CD4-positive, alpha-beta memory T cell (primary cell): Measurements from ENCODE around the gene APBA3. TPM values are rescaled to one million over a fixed set of nuclear protein-coding genes. Genes with fewer than 3 reads are reported as not detected.
A peak's percentile ranks its signal among the peaks of the same experiment; 100 is the strongest.

Source experiments
- CTCF ChIA-PET: fragments of 350-600 bp; sonication (Branson Sonifier 250); formaldehyde crosslinking; loops from one replicate; lab custom pipeline; 2021; ENCODE audit warnings: inconsistent platforms; ENCODE audit not compliant: partially characterized antibody; lab: Charles Lee
- POLR2A ChIA-PET: fragments of 350-600 bp; sonication (Branson Sonifier 250); formaldehyde crosslinking; loops from one replicate; lab custom pipeline; 2021; ENCODE audit not compliant: partially characterized antibody; lab: Charles Lee
- DNase-seq, 5 donors: peaks; one replicate each; pipeline versions ENCODE4 v3.0.0 to v3.0.0-alpha.2; 2020 to 2022; ENCODE audit warnings: mixed read lengths in 1 of 5
- H3K27ac ChIP-seq: one replicate; pipeline ENCODE4 v1.7.0; 2013; ENCODE audit warnings: low read depth, low read length
- H3K27me3 ChIP-seq: 2 replicates; pipeline ENCODE4 v1.7.0; 2013; ENCODE audit warnings: mild to moderate bottlenecking, low read length, moderate library complexity; ENCODE audit not compliant: insufficient read depth
- H3K36me3 ChIP-seq: 2 replicates; pipeline ENCODE4 v1.7.0; 2013; ENCODE audit warnings: mild to moderate bottlenecking, low read length, moderate library complexity; ENCODE audit not compliant: insufficient read depth
- H3K4me1 ChIP-seq: 2 replicates; pipeline ENCODE4 v1.7.0; 2013; ENCODE audit warnings: mild to moderate bottlenecking, low read length, moderate library complexity; ENCODE audit not compliant: insufficient read depth
- H3K4me3 ChIP-seq, 2 donors: one replicate each; pipeline ENCODE4 v1.7.0; 2013; ENCODE audit warnings: low read length in 2 of 2, mild to moderate bottlenecking in 1 of 2
- H3K9me3 ChIP-seq, 2 donors: one replicate each; pipeline ENCODE4 v1.7.0; 2013; ENCODE audit warnings: low read length in 2 of 2, control low read depth in 1 of 2; ENCODE audit not compliant: control insufficient read depth in 1 of 2
- H3K27ac Mint-ChIP-seq, 7 donors: one replicate each; pipeline ENCODE4 v1.8.0; 2020 to 2021; ENCODE audit warnings: mixed read lengths in 7 of 7, mild to moderate bottlenecking in 6 of 7, inconsistent platforms in 3 of 7, moderate library complexity in 3 of 7
- H3K27me3 Mint-ChIP-seq, 2 donors: one replicate each; pipeline ENCODE4 v1.8.0; 2020 to 2021; ENCODE audit warnings: mixed read lengths in 2 of 2
- H3K36me3 Mint-ChIP-seq, 2 donors: one replicate each; pipeline ENCODE4 v1.8.0; 2020 to 2021; ENCODE audit warnings: mixed read lengths in 2 of 2, inconsistent platforms in 1 of 2, mild to moderate bottlenecking in 1 of 2
- H3K4me1 Mint-ChIP-seq, 4 donors: one replicate each; pipeline ENCODE4 v1.8.0; 2020 to 2021; ENCODE audit warnings: mixed read lengths in 4 of 4, mild to moderate bottlenecking in 1 of 4
- H3K4me3 Mint-ChIP-seq, 8 donors: one replicate each; pipeline ENCODE4 v1.8.0; 2020 to 2021; ENCODE audit warnings: mixed read lengths in 8 of 8, mild to moderate bottlenecking in 7 of 8, moderate library complexity in 6 of 8, inconsistent platforms in 3 of 8
- H3K9me3 Mint-ChIP-seq, 8 donors: one replicate each; pipeline ENCODE4 v1.8.0; 2020 to 2021; ENCODE audit warnings: mixed read lengths in 8 of 8, mild to moderate bottlenecking in 5 of 8, inconsistent platforms in 3 of 8, moderate library complexity in 1 of 8
- intact Hi-C: fragments of 100-400 bp; cut with micrococcal nuclease; formaldehyde crosslinking; loops from one replicate; pipeline ENCODE4 v1.15.1; 2023
- polyA plus RNA-seq, 2 donors: library from polyadenylated mRNA; unstranded; fragments of 300-500 nt; fragmentation: Illumina TruSeq; gene quantifications; one replicate each; pipeline ENCODE4 v1.2.3, GENCODE V29; 2021
- total RNA-seq, 2 experiments: library from RNA; stranded (reverse); gene quantifications; one replicate each; pipeline ENCODE4 v1.2.3, GENCODE V29; 2021

Gene APBA3
- total and polyA plus RNA-seq, 4 experiments from 2014 or later = 33.1 to 86.3 (median 60.2) TPM

DNA sequence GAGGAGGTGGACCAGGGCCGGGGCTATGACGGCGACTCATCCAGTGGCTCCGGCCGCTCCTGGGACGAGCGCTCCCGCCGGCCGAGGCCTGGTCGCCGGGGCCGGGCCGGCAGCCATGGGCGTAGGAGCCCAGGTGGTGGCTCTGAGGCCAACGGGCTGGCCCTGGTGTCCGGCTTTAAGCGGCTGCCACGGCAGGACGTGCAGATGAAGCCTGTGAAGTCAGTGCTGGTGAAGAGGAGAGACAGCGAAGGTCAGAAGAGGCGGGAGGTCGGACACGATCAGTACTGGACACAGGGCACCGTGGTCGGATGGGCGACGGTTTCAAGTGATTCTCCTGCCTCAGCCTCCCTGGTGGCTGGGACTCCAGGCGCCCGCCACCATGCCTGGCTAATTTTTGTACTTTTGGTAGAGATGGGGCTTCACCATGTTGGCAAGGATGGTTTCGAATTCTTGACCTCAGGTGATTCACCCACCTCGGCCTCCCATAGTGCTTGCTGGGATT lies 31.0 kb downstream of the APBA3 start:
- Mint-ChIP-seq H3K27me3 (no peaks in the 10 kb centered on the region), H3K9me3 (no peaks in the 10 kb centered on the region), H3K4me1 (no peaks in the 10 kb centered on the region), H3K36me3 (peaks cover 3 to 7% of the 10 kb centered on the region in 2 donors), H3K27ac (peak overlapping the region in 1 of 7 donors; percentile 70), H3K4me3 (no peak overlapping the region)
- DNase-seq = no peak
- CTCF ChIA-PET = no interaction called here
- Histone ChIP-seq H3K4me1 (no peaks in the 10 kb centered on the region), H3K9me3 (no peaks in the 10 kb centered on the region), H3K36me3 (no peaks in the 10 kb centered on the region), H3K27ac (no peak overlapping the region), H3K27me3 (no peaks in the 10 kb centered on the region), H3K4me3 (no peak overlapping the region)
- POLR2A ChIA-PET = no interaction called here
- intact Hi-C loops = no loop called here

DNA sequence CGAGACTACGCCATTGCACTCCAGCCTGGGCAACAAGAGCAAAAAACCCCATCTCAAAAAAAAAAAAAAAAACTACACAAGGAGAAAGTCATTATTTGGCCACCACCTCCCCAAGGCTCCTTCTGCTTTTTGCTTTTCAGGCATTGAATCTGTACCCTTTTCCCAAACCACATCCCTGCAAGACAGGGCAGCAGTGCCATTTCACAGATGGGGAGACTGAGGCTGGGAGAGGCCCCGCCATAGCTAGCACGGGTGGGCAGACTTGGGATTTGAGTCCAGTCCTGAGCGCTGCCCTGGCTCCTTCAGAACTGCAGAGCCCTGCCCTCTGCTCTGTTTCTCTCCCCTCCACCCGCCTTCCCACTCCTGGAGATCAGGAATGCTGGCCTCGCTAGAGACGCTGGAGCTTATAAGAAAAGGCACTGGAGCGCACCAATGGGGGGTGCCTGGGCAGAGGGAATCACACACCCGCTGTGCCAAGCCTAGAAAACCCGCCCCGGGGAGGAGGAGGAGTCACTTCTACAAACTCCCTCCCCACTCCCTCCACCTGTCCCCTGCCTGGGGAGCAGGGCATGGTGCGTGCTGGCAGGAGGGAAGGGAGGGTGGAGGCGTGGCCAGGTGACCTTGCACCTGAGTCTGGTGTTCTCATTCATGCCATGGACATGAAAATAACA lies 35.7 kb downstream of the APBA3 start:
- H3K4me3 Mint-ChIP-seq = peak overlapping the region in 1 of 8 donors; percentile 26
- H3K9me3 Mint-ChIP-seq = no peaks in the 10 kb centered on the region
- peaks cover 3 to 19% (median 11%) of the 10 kb centered on the region in 4 donors for H3K4me1 Mint-ChIP-seq
- ChIA-PET POLR2A (interaction anchor here (1.4 kb wide), 1 partner anchor 15 kb away, joined by 3 read pairs; no protein-coding TSS in a partner anchor), CTCF (interaction anchor here (0.7 kb wide), 1 partner anchor 8 kb away, joined by 4 read pairs; no protein-coding TSS in a partner anchor)
- intact Hi-C loops = no loop called here
- no peaks in the 10 kb centered on the region for H3K27me3 Mint-ChIP-seq
- Histone ChIP-seq H3K36me3 (no peaks in the 10 kb centered on the region), H3K4me3 (no peak overlapping the region), H3K4me1 (peaks cover 16% of the 10 kb centered on the region), H3K27me3 (peaks cover 6% of the 10 kb centered on the region), H3K27ac (no peak overlapping the region), H3K9me3 (no peaks in the 10 kb centered on the region)
- H3K36me3 Mint-ChIP-seq = peaks cover 0 to 2% of the 10 kb centered on the region in 2 donors
- DNase-seq = no peak
- no peak overlapping the region for H3K27ac Mint-ChIP-seq

DNA sequence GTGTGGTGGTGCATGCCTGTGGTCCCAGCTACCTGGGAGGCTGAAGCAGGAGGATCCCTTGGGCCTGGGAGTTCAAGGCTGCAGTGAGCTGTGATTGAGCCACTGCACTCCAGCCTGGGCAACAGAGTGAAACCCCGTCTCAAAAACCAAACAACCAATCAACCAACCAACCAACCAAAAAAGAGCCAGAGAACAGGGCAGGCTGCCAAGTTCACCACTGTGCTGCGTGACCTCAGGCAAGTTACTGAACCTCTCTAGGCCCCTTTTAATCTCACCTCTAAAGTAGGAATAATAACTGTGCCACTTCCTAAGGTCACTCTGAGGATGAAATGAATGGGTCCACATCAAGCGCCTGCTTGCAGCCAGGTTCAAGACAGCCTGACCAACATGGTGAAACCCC lies 36.4 kb downstream of the APBA3 start:
- Mint-ChIP-seq H3K36me3 (peaks cover 0 to 2% of the 10 kb centered on the region in 2 donors), H3K9me3 (no peaks in the 10 kb centered on the region), H3K27me3 (no peaks in the 10 kb centered on the region), H3K4me1 (peaks cover 3 to 24% (median 11%) of the 10 kb centered on the region in 4 donors), H3K27ac (peak overlapping the region in 2 of 7 donors; percentile 15 to 25), H3K4me3 (no peak overlapping the region)
- Histone ChIP-seq H3K27me3 (peaks cover 6% of the 10 kb centered on the region), H3K4me1 (peaks cover 22% of the 10 kb centered on the region), H3K36me3 (no peaks in the 10 kb centered on the region), H3K9me3 (no peaks in the 10 kb centered on the region), H3K27ac (no peak overlapping the region), H3K4me3 (no peak overlapping the region)
- ChIA-PET POLR2A (interaction anchor here (1.4 kb wide), 1 partner anchor 16 kb away, joined by 3 read pairs; no protein-coding TSS in a partner anchor), CTCF (interaction anchor here (1.5 kb wide), 1 partner anchor 30 kb away, joined by 3 read pairs; no protein-coding TSS in a partner anchor)
- no peak for DNase-seq
- intact Hi-C loops = no loop called here

DNA sequence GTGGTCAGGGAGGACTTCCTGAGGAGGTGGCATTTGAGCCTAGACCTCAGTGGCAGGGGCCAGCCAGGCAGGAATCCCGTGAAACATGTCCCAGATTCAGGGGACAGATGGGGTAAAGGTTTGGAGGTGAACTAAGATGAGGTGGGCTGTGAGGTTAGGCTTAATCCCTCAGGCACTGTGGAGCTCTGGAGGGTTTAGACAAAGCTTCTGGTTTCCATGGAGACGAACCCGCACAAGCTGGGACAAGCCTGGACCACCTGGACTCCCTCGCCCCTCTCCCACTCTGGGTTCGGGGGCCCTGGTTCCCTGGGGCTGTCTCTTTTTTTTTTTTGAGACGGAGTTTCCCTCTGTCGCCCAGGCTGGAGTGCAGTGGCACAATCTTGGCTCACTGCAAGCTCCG lies 37.6 kb downstream of the APBA3 start:
- Mint-ChIP-seq H3K27me3 (peaks cover 0 to 3% of the 10 kb centered on the region in 2 donors), H3K27ac (no peak overlapping the region), H3K4me1 (peaks cover 4 to 24% (median 15%) of the 10 kb centered on the region in 4 donors), H3K36me3 (no peaks in the 10 kb centered on the region), H3K9me3 (no peaks in the 10 kb centered on the region), H3K4me3 (no peak overlapping the region)
- Histone ChIP-seq H3K27ac (no peak overlapping the region), H3K36me3 (no peaks in the 10 kb centered on the region), H3K9me3 (no peaks in the 10 kb centered on the region), H3K4me1 (peaks cover 22% of the 10 kb centered on the region), H3K27me3 (peaks cover 6% of the 10 kb centered on the region), H3K4me3 (no peak overlapping the region)
- ChIA-PET CTCF (interaction anchor here (1.2 to 1.5 kb wide), 2 partner anchors 31 to 98 kb away, joined by 3 read pairs; no protein-coding TSS in a partner anchor), POLR2A (interaction anchor here (1.1 kb wide), 1 partner anchor 39 kb away, joined by 4 read pairs; the partner anchor contains the start of gene MRPL54)
- no peak for DNase-seq
- intact Hi-C loops = loop anchor here (5.0 kb wide), 1 partner anchor 98 kb away; no protein-coding TSS in a partner anchor

DNA sequence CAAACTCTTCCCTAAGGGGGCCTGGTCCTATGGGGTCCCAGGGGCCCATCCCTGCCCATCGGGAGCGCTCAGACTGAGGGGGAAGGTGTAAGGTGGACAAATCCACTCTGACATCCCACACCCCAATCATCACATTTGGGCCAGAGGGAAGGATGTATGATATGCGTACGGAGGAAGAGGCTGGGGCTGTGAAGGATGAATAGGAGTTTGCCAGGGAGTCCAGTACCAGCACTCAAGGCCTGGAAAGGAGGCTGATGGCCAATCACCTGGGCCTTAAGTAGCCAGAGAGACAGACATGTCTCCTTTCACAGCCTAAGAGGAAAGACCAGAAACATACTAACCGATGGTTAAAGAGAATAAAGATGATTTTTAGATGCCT lies 38.4 kb downstream of the APBA3 start:
- H3K4me1 ChIP-seq = peaks cover 22% of the 10 kb centered on the region
- H3K9me3 ChIP-seq = no peaks in the 10 kb centered on the region
- Mint-ChIP-seq H3K27ac (peak overlapping the region in 1 of 7 donors; percentile 36), H3K27me3 (peaks cover 0 to 3% of the 10 kb centered on the region in 2 donors), H3K4me1 (peaks cover 4 to 24% (median 15%) of the 10 kb centered on the region in 4 donors), H3K4me3 (peak overlapping the region in 6 of 8 donors; percentile 36 to 69 (median 54)), H3K9me3 (no peaks in the 10 kb centered on the region), H3K36me3 (no peaks in the 10 kb centered on the region)
- H3K27me3 ChIP-seq = peaks cover 6% of the 10 kb centered on the region
- no peak overlapping the region for H3K27ac ChIP-seq
- H3K4me3 ChIP-seq = no peak overlapping the region
- DNase-seq = no peak
- no peaks in the 10 kb centered on the region for H3K36me3 ChIP-seq
- ChIA-PET POLR2A (interaction anchor here (1.1 to 2.7 kb wide), 2 partner anchors 39 kb away, joined by 4 to 36 read pairs; partner anchors contain the start of genes APBA3 and MRPL54), CTCF (no interaction called here)
- intact Hi-C loops = loop anchor here (5.0 kb wide), 1 partner anchor 99 kb away; no protein-coding TSS in a partner anchor

DNA sequence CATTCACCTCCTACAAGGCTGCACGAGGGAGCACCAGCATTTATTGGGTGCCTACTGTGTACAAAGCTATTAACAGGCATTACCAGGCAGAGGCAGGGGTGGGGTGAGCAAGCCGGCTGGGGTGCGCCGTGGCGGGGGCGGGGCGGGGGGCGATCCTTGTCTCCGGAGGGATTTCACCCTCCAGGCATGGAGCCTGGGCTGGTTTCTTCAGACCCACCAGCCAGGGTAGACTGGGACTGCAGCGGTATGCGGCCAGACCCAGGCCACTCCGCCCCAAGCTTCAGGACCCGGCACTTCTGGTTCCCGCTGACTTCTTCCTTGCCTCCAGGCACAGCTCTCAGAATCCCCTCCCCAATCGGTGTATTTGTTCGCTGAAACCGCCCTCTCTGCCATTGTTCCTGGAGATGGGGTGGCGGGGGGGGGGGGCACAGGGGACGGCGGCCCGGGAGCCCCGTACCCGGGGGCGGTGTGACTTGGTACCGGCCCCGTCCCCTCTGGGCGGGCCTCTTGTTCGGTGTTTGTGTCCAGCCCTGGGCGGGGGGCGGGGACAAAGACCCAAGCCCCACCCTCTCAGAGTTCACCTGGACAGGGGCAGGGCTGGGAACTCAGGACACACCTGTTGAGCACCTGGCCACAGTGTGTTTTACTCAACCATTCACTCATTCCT lies 38.9 kb downstream of the APBA3 start:
- Mint-ChIP-seq H3K4me1 (peaks cover 4 to 24% (median 15%) of the 10 kb centered on the region in 4 donors), H3K9me3 (no peaks in the 10 kb centered on the region), H3K36me3 (no peaks in the 10 kb centered on the region), H3K27me3 (peaks cover 0 to 3% of the 10 kb centered on the region in 2 donors), H3K4me3 (peak overlapping the region; percentile 79 to 88 (median 85)), H3K27ac (peak overlapping the region in 4 of 7 donors; percentile 26 to 86 (median 84))
- Histone ChIP-seq H3K27ac (no peak overlapping the region), H3K9me3 (no peaks in the 10 kb centered on the region), H3K27me3 (peaks cover 6% of the 10 kb centered on the region), H3K36me3 (no peaks in the 10 kb centered on the region), H3K4me1 (peaks cover 22% of the 10 kb centered on the region), H3K4me3 (peak overlapping the region in 1 of 2 donors; percentile 40)
- ChIA-PET POLR2A (interaction anchor here (1.1 to 2.7 kb wide), 5 partner anchors 17 to 75 kb away, joined by 3 to 36 read pairs (median 5); partner anchors contain the start of genes APBA3 and MRPL54), CTCF (interaction anchor here (1.8 kb wide), 1 partner anchor 41 kb away, joined by 4 read pairs; no protein-coding TSS in a partner anchor)
- DNase-seq = no peak
- intact Hi-C loops = loop anchor here (5.0 kb wide), 1 partner anchor 100 kb away; no protein-coding TSS in a partner anchor
